Choroid plexus epithelial cell (primary cell): Measurements from ENCODE around the gene EXOC8.

Experiments
- DNase-seq: peaks from one replicate; pipeline ENCODE4 v3.0.0-alpha.2; 2010; ENCODE audit warnings: low read depth
- H3K4me3 ChIP-seq: 2 replicates; pipeline ENCODE4 v1.5.1; 2011; ENCODE audit warnings: low read depth, mild to moderate bottlenecking, control low read depth, low read length, moderate library complexity
- CTCF ChIP-seq: conservative IDR thresholded peaks from 2 replicates; pipeline ENCODE4 v1.5.1; 2011; ENCODE audit warnings: low read depth, mild to moderate bottlenecking, control low read depth, inconsistent platforms, low read length, moderate library complexity

Gene EXOC8

GRCh38 chr1:231310391-231310934, 27.2 kb downstream of the EXOC8 start:
- no peak for TF ChIP-seq CTCF
- no peak overlapping the region for H3K4me3 ChIP-seq
- DNase-seq: no peak

- no peak for DNase-seq
- no peak for TF ChIP-seq CTCF
- H3K4me3 ChIP-seq: no peak overlapping the region
These were observed 35.7 kb downstream of the EXOC8 start for GRCh38 chr1:231301990-231302389.

GRCh38 chr1:231295938-231296337, 41.7 kb downstream of the EXOC8 start:
- no peak for DNase-seq
- H3K4me3 ChIP-seq: no peak overlapping the region
- no peak for TF ChIP-seq CTCF

GRCh38 chr1:231286603-231287002, 51.0 kb downstream of the EXOC8 start:
- no peak for TF ChIP-seq CTCF
- DNase-seq: no peak
- H3K4me3 ChIP-seq: no peak overlapping the region

GRCh38 chr1:231284441-231284840, 53.2 kb downstream of the EXOC8 start:
- TF ChIP-seq CTCF: no peak
- DNase-seq: no peak

More at GRCh38 chr1:231284441-231284840, 53.2 kb downstream of the EXOC8 start:
- no peak overlapping the region for H3K4me3 ChIP-seq
